Erythroblast (primary cell): Measurements from ENCODE around the gene APOL5.
"Not testable (repeated sequence)": the region's sequence is repeated elsewhere in the genome, so short reads cannot be mapped to it uniquely, and the experiment has no call there.

Experiments
- DNase-seq, 2 experiments: peaks; one replicate each; lab custom pipeline; 2025; lab: John Stamatoyannopoulos, UW
- GATA1 ChIP-seq: IDR thresholded peaks from 2 replicates; pipeline ENCODE4 v1.6.1; 2011; ENCODE audit warnings: low read depth, mild to moderate bottlenecking, control low read depth, low read length, moderate library complexity
- POLR2A ChIP-seq: IDR thresholded peaks from 2 replicates; pipeline ENCODE4 v1.6.1; 2011; ENCODE audit warnings: mild to moderate bottlenecking, low read length

The APOL5 gene

GRCh38 chr22:35727436-35727835, 9.8 kb downstream of the APOL5 start:
- TF ChIP-seq GATA1, result no peak
- no peak for TF ChIP-seq POLR2A
- peak in 1 of 2 experiments; percentile 11 for DNase-seq

DNA sequence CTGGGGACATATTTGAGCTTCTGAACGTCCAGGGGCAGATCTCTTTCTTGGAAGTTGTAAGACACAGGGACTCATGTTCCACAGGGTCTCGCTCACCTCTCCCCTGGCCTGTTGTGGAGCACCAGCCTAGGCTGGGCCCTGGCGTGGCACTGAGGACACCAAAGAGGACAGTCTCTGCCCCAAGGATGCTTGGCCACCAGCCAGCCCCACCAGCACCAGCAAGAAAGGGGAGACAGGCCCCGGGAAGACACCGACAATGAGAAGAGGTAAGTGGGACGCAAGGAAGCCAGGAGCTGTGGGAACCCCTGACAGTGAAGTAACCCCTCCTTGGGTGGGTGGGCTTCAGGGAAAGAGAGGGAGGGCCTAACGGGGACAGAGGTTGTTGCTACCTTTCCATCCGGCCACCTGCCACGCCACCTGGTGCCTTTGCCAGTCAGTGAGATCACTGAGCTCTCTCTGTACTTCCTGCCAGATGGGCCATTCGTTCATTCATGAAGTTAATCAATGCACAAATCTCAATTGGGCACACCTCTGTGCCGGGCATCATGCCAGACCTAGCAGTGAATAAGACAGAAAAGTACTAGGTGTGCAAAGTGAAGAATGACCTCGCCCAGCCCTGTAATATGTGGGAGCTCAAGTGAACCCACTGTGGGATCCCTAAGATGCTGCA, 11.1 kb downstream of the APOL5 start:
- DNase-seq, result no peak
- no peak for TF ChIP-seq GATA1
- no peak for TF ChIP-seq POLR2A

- no peak for TF ChIP-seq GATA1
- no peak for TF ChIP-seq POLR2A
- DNase-seq, result no peak
Measured at GRCh38 chr22:35729309-35729698, 11.6 kb downstream of the APOL5 start.

- DNase-seq, result no peak
- TF ChIP-seq POLR2A (no peak), GATA1 (no peak)
Measured at GRCh38 chr22:35731321-35731720, 13.6 kb downstream of the APOL5 start.

DNA sequence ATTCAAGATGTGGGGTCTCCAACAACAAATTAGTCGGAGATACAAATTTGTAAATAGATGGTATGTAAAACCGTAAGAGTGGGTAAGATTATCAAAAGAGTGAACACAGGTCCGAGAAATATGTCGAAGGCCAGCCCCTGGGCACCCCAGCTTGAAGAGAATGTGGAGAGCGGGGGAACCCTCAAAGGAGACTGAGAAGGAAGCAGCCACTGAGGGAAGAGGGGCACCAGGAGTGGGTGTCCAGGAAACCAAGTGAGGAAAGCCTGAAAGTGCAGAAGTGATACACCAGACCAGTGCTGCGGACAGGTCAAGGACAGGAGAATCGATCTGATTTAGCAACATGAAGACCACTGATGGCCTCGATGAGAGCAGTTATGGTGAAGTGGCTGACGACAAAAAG, 14.4 kb downstream of the APOL5 start:
- DNase-seq, result no peak
- TF ChIP-seq GATA1, result no peak
- TF ChIP-seq POLR2A, result no peak

- TF ChIP-seq GATA1 (no peak), POLR2A (no peak)
- no peak for DNase-seq
Measured at GRCh38 chr22:35733036-35733435, 15.4 kb downstream of the APOL5 start.

DNA sequence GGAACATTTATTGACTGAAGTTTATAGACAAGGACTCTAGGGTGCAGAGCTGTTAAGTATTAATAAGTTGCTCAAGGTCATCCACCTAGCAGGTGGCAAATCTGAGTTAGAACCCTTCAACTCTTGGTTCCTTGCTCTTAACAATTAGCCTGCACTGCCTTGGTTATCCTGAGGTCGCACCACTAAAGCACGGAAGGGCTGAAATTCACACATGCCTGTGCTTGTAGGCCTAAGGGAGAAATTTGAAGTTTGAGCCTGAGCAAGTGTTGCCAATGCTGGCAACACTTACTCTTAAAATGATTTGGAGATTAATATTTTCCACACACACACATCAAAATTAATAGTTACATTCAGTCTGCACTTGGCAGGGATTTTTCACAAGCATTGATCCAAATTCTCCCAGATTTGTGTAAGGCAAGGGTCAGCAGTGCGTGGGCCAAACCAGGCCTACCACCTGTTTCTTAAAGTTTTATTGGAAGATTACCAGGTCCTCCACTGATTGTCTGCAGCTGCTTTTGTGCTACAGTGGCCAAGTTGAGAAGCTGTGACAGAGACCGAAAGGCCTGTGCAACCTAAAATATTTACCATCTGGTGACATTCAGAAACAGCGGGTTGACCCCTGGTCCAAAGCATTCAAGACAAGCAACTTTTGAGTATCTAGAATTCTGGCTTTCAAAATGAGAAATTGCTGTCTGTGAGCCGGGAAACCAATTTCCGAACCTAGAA, 16.3 kb downstream of the APOL5 start:
- DNase-seq, result no peak
- no peak for TF ChIP-seq GATA1

GRCh38 chr22:35734517-35734827, 16.8 kb downstream of the APOL5 start:
- DNase-seq, result no peak
- no peak for TF ChIP-seq POLR2A
- no peak for TF ChIP-seq GATA1

DNA sequence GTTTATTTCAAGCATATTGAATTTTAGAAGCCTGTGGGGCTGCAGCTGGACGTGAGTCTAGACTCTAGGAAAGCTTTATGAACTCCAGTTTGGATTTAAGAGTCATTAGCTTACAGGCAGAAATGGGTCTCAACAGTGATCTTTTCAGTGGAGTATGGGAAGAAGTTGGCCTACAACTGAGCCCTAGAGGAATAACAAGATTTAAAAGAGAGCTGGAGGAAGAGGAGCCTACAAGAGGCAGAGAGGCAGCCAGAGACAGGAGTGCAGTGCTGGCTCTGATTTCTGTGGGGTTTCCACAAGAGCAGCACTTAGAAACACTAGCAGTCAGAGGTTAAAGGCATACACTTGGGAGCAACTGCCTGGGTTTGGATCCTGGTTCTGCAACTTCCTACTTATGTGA, 17.9 kb downstream of the APOL5 start:
- TF ChIP-seq GATA1 (no peak), POLR2A (no peak)
- DNase-seq, result no peak

DNA sequence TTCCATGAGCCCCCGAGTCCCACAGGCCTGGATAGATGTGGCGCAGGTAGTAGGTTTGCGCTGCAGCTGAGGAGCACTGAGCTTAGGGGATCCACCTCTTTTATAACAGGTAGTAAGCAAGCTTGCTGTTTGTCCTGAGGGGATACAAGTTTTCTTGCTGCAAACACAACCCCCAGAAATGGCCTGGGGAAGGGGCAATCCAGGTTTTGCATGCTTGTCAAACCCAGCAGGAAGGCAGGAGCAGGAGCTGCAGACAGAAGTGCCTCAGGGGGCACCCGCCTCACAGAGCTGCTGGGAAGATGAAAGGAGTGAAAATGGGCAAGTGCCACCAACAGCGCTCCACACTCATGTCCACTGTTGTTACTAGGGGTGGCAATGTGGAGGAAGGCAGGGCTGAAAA, 18.5 kb downstream of the APOL5 start:
- TF ChIP-seq POLR2A, result no peak
- no peak for TF ChIP-seq GATA1

DNA sequence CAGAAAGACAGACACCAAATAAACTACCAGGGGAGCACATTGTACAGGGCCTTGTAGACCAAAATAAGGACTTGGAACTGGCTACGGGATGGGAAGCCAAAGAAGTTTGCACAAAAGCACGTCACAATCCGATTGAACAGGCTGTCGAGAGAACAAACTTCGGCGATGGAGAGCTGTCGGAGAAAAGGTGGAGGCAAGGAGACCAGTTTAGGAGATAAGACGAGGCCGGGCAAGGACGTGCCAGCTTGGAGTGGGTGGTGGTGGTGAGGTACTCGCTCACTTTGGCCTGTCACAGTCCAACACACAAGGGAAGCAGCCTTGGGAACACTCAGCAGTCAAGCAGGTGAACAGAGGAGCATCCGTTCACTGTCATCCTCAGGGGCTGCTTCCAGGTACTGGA, 19.0 kb downstream of the APOL5 start:
- no peak for DNase-seq
- TF ChIP-seq GATA1, result no peak
- no peak for TF ChIP-seq POLR2A

More for the DNA sequence above, 18.5 kb downstream of the APOL5 start:
- no peak for DNase-seq

DNA sequence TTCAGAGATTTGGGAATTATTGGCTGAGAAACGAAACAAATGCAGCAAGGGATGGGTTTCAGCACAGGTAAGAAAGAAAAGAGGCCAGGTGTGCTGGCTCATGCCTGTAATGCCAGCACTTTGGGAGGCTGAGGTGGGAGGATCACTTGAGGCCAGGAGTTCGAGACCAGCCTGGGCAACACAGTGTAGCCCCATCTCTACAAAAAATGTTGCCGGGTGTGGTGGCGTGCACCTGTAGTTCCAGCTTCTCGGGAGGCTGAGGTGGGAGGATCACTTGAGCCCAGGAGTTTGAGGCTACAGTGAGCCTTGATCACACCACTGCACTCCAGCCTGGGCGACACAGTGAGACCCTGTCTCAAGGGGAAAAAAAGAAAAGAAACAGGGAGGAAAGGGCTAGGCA, 20.2 kb downstream of the APOL5 start:
- not testable (repeated sequence) for DNase-seq

DNA sequence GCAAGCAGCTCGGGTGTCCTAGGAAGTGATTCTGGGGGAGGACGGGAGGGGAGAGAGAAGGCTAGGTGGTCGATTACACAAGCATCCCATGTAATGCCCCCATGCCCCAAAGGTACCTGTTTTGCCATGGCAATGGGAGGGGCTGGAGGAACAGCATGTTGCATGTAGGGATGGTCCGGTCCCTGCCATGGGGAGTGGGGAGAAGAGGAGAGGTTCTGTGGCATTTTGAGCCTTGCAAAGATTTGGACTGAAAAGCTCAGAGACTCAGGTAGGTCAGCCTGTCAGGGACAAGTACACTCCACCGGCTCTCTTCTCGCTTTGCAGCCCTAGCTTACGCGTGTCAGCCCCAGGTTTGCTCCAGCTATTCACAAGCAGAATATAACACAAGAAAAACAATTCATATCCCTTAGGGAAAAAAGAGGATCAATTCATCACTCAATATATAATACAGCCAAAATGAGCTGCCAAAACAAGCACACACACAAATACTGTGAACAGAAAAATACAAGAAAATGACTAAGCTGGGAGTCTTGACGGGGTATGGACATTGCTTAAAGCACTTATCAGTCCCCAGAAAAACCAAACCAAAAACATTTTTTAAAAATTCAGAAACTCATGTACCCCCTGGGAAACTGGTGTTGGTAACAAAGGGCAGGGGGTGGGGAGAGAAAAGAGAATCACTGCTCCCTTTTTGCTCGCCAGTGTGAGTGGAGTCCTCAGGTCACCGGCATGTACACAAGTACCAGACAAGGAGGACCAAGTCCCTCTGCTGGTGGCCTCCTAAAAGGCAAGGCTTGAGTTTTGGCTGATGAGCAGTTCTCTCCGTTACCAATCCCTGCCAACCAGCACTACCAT, 21.6 kb downstream of the APOL5 start:
- peak in 1 of 2 experiments; percentile 12 for DNase-seq
- no peak for TF ChIP-seq GATA1
- no peak for TF ChIP-seq POLR2A

- TF ChIP-seq GATA1, result no peak
- TF ChIP-seq POLR2A, result no peak
- peak in 1 of 2 experiments; percentile 18 for DNase-seq
Measured at GRCh38 chr22:35739931-35740380, 22.3 kb downstream of the APOL5 start.

GRCh38 chr22:35740616-35741015, 22.9 kb downstream of the APOL5 start:
- no peak for TF ChIP-seq POLR2A
- TF ChIP-seq GATA1, result no peak

More at GRCh38 chr22:35740616-35741015, 22.9 kb downstream of the APOL5 start:
- DNase-seq, result no peak
